HG02870 (cell line): ENCODE measurements around the gene PDE8B.
"Not testable (repeated sequence)": the region's sequence is repeated elsewhere in the genome, so short reads cannot be mapped to it uniquely, and the experiment has no call there.

Experiments
- ATAC-seq: cut with Tn5 transposase; IDR thresholded peaks from one replicate; pipeline ENCODE4 v1.9.1; 2021; ENCODE audit warnings: mild to moderate bottlenecking, moderate library complexity; ENCODE audit not compliant: unreplicated experiment

Gene PDE8B

GRCh38 chr5:77355080-77355479 is 144.6 kb downstream of the PDE8B start:
- ATAC-seq, result no peak

GRCh38 chr5:77355751-77356150 is 145.3 kb downstream of the PDE8B start:
- ATAC-seq, result no peak

- peak; percentile 91 for ATAC-seq
Measured at GRCh38 chr5:77356740-77357139, 146.3 kb downstream of the PDE8B start.

- ATAC-seq, result no peak
Measured at GRCh38 chr5:77358255-77359205, 148.1 kb downstream of the PDE8B start.

- no peak for ATAC-seq
Measured at GRCh38 chr5:77359231-77359630, 148.8 kb downstream of the PDE8B start.

GRCh38 chr5:77360381-77360780 is 149.9 kb downstream of the PDE8B start:
- ATAC-seq, result no peak

- ATAC-seq, result no peak
Measured at GRCh38 chr5:77360973-77361372, 150.5 kb downstream of the PDE8B start.

GRCh38 chr5:77366717-77367500 is 156.4 kb downstream of the PDE8B start:
- ATAC-seq, result no peak

- ATAC-seq, result no peak
Measured at GRCh38 chr5:77367741-77368140, 157.3 kb downstream of the PDE8B start.

GRCh38 chr5:77368367-77368766 is 157.9 kb downstream of the PDE8B start:
- no peak for ATAC-seq

- ATAC-seq, result no peak
Measured at GRCh38 chr5:77369566-77369965, 159.1 kb downstream of the PDE8B start.

- ATAC-seq, result no peak
Measured at GRCh38 chr5:77374686-77375085, 164.2 kb downstream of the PDE8B start.

GRCh38 chr5:77376609-77377300 is 166.3 kb downstream of the PDE8B start:
- ATAC-seq, result no peak

- peak; percentile 88 for ATAC-seq
Measured at GRCh38 chr5:77379558-77380061, 169.1 kb downstream of the PDE8B start.

GRCh38 chr5:77380636-77381035 is 170.2 kb downstream of the PDE8B start:
- ATAC-seq, result no peak

GRCh38 chr5:77383336-77383735 is 172.9 kb downstream of the PDE8B start:
- not testable (repeated sequence) for ATAC-seq

GRCh38 chr5:77386340-77386739 is 175.9 kb downstream of the PDE8B start:
- ATAC-seq, result not testable (repeated sequence)

GRCh38 chr5:77389746-77390145 is 179.3 kb downstream of the PDE8B start:
- no peak for ATAC-seq

GRCh38 chr5:77390221-77390620 is 179.7 kb downstream of the PDE8B start:
- no peak for ATAC-seq

GRCh38 chr5:77390795-77391194 is 180.3 kb downstream of the PDE8B start:
- no peak for ATAC-seq

- ATAC-seq, result no peak
Measured at GRCh38 chr5:77391240-77391765, 180.8 kb downstream of the PDE8B start.
